ENCODE data around the gene SAA4.

- TF ChIP-seq CTCF (optimal IDR thresholded peaks at IDR 0.05 in 1 of 3, IDR thresholded peaks at IDR 0.05 in 1 of 3, conservative IDR thresholded peaks at IDR 0.05 in 1 of 3; ENCODE audit: extremely low read depth in 1 of 3, insufficient read depth in 2 of 3, low read length in 3 of 3) (no peak), EZH2 (IDR thresholded peaks at IDR 0.05; ENCODE audit: low read length) (no peak)
Observed at GRCh38 chr11:18225913-18226312, 10.7 kb downstream of the SAA4 start.
